Endothelial cell of umbilical vein (primary cell): ENCODE results near the gene F2. TPM values are rescaled to one million over a fixed set of nuclear protein-coding genes. Genes with fewer than 3 reads are reported as not detected.

Source experiments
- BruUV-seq: library from RNA; stranded (reverse); fragments of 400-500 nt; replicated peaks from 2 replicates; lab custom pipeline; 2021; lab: Mats Ljungman, UMichigan
- CTCF ChIA-PET: fragments of 300-600, 350-600 bp; sonication (Branson Sonifier 250); formaldehyde crosslinking; loops from one replicate; lab custom pipeline; 2021; ENCODE audit warnings: antibody characterized with exemption, inconsistent platforms; lab: Charles Lee
- POLR2A ChIA-PET: fragments of 300-600, 350-600 bp; sonication (Branson Sonifier 250); formaldehyde crosslinking; loops from one replicate; lab custom pipeline; 2021; ENCODE audit warnings: antibody characterized with exemption, inconsistent platforms; lab: Charles Lee
- DNase-seq: peaks from one replicate; pipeline ENCODE4 v3.0.0-alpha.2; 2011; ENCODE audit warnings: low read depth, low spot score
- FAIRE-seq: peaks from 2 replicates; lab custom pipeline; 2011; peaks lifted over from hg19 to GRCh38; lab: Jason Lieb, UNC
- H2AFZ ChIP-seq: 2 replicates; pipeline ENCODE4 v1.6.0; 2012; ENCODE audit warnings: low read depth, low read length, control low read depth, inconsistent platforms
- H3K27ac ChIP-seq: 2 replicates; pipeline ENCODE4 v1.5.1; 2011; ENCODE audit warnings: low read depth, mild to moderate bottlenecking, control low read depth, low read length, moderate library complexity; ENCODE audit not compliant: insufficient read depth
- H3K27me3 ChIP-seq, 2 experiments: 2 replicates each; pipeline versions ENCODE4 v1.6.0 to v1.6.1; 2011; ENCODE audit warnings: low read length in 2 of 2, mixed read lengths in 1 of 2; ENCODE audit not compliant: control insufficient read depth in 2 of 2, insufficient read depth in 2 of 2
- H3K36me3 ChIP-seq, 2 experiments: 2 replicates in 1 of 2; 3 replicates in 1 of 2; pipeline ENCODE4 v1.5.1; 2011; ENCODE audit warnings: low read length in 2 of 2, mild to moderate bottlenecking in 1 of 2, moderate library complexity in 1 of 2; ENCODE audit not compliant: control insufficient read depth in 2 of 2, insufficient read depth in 2 of 2; ENCODE audit errors: extremely low read depth in 1 of 2
- H3K4me1 ChIP-seq: 3 replicates; pipeline ENCODE4 v1.5.1; 2011; ENCODE audit warnings: mild to moderate bottlenecking, low read length; ENCODE audit not compliant: control insufficient read depth, insufficient read depth; ENCODE audit errors: extremely low read depth
- H3K4me2 ChIP-seq: 2 replicates; pipeline ENCODE4 v1.6.1; 2011; ENCODE audit warnings: low read length, control low read depth, mixed read lengths; ENCODE audit not compliant: insufficient read depth
- H3K4me3 ChIP-seq, 3 experiments: fragments of 200-600 bp in 1 of 3; sonication (generic), shearing (Covaris generic) in 1 of 3; replicated peaks in 1 of 3; 2 replicates each; pipeline ENCODE4 v1.5.1; 2011 to 2016; ENCODE audit warnings: control low read depth in 3 of 3, low read length in 3 of 3, mild to moderate bottlenecking in 2 of 3, inconsistent platforms in 1 of 3, low read depth in 1 of 3, moderate library complexity in 1 of 3; ENCODE audit not compliant: insufficient read depth in 1 of 3
- H3K79me2 ChIP-seq: 2 replicates; pipeline ENCODE4 v1.6.0; 2012; ENCODE audit warnings: low read length, inconsistent platforms; ENCODE audit not compliant: control insufficient read depth, insufficient read depth
- H3K9ac ChIP-seq: replicated peaks from 2 replicates; pipeline ENCODE3; 2011; ENCODE audit warnings: low read length, control low read depth; ENCODE audit not compliant: insufficient read depth; ENCODE audit errors: extremely low read depth
- H3K9me1 ChIP-seq: replicated peaks from 3 replicates; pipeline ENCODE4 v1.6.0; 2011; ENCODE audit warnings: mild to moderate bottlenecking, low read length; ENCODE audit not compliant: control insufficient read depth, insufficient read depth; ENCODE audit errors: extremely low read depth
- H3K9me3 ChIP-seq: replicated peaks from 2 replicates; pipeline ENCODE4 v1.5.1; 2012; ENCODE audit warnings: low read length, inconsistent platforms; ENCODE audit not compliant: control insufficient read depth, insufficient read depth
- H4K20me1 ChIP-seq: replicated peaks from 2 replicates; pipeline ENCODE3; 2011; ENCODE audit warnings: mild to moderate bottlenecking, low read length; ENCODE audit not compliant: control insufficient read depth, insufficient read depth; ENCODE audit errors: extremely low read depth
- CTCF ChIP-seq, 2 donors: IDR thresholded peaks; 1 replicate in 1 of 2; 2 replicates in 1 of 2; pipeline ENCODE4 v1.5.1; 2011; ENCODE audit warnings: low read length in 2 of 2, mild to moderate bottlenecking in 2 of 2, moderate library complexity in 2 of 2, control low read depth in 1 of 2, inconsistent platforms in 1 of 2, low read depth in 1 of 2; ENCODE audit not compliant: insufficient read depth in 1 of 2; ENCODE audit errors: extremely low read depth in 1 of 2
- EZH2 ChIP-seq: IDR thresholded peaks from 2 replicates; pipeline ENCODE4 v1.6.1; 2012; ENCODE audit warnings: borderline replicate concordance, low read depth, mild to moderate bottlenecking, moderate library complexity, low read length, inconsistent platforms; ENCODE audit not compliant: severe bottlenecking
- FOS ChIP-seq: IDR thresholded peaks from 2 replicates; pipeline ENCODE4 v1.6.1; 2011; ENCODE audit warnings: mild to moderate bottlenecking, low read length, moderate library complexity, borderline replicate concordance; ENCODE audit not compliant: insufficient read depth
- GATA2 ChIP-seq: IDR thresholded peaks from 2 replicates; pipeline ENCODE4 v1.7.0; 2011; ENCODE audit warnings: low read depth, mild to moderate bottlenecking, moderate library complexity, mixed read lengths, low read length; ENCODE audit not compliant: insufficient read length, insufficient read depth
- JUN ChIP-seq: IDR thresholded peaks from 2 replicates; pipeline ENCODE4 v1.6.1; 2011; ENCODE audit warnings: borderline replicate concordance, low read depth; ENCODE audit not compliant: insufficient read length, insufficient read depth
- MAX ChIP-seq: IDR thresholded peaks from 2 replicates; pipeline ENCODE4 v1.6.1; 2011; ENCODE audit not compliant: insufficient read depth, insufficient read length
- MYC ChIP-seq: IDR thresholded peaks from one replicate; pipeline ENCODE4 v1.6.1; 2011; ENCODE audit warnings: mild to moderate bottlenecking, low read depth, low read length
- POLR2A ChIP-seq: IDR thresholded peaks from 2 replicates; pipeline ENCODE4 v1.6.1; 2012; ENCODE audit warnings: low read depth, mild to moderate bottlenecking, control low read depth, low read length
- POLR2AphosphoS5 ChIP-seq: IDR thresholded peaks from 2 replicates; pipeline ENCODE4 v1.6.1; 2012; ENCODE audit warnings: low read depth, mild to moderate bottlenecking, control low read depth, low read length, moderate library complexity; ENCODE audit not compliant: insufficient read depth
- dilution Hi-C: fragments of 300-500 bp; cut with MboI; formaldehyde crosslinking; loops from one replicate; pipeline ENCODE4 v1.15.0; 2019; ENCODE audit warnings: low sequenced_read_pairs; ENCODE audit not compliant: extremely low pct_ligation_motif_present
- intact Hi-C: fragments of 100-400 bp; cut with micrococcal nuclease; formaldehyde crosslinking; loops from one replicate; pipeline ENCODE4 v1.10.0; 2022
- polyA plus RNA-seq, 4 experiments: library from polyadenylated mRNA; depleted of rRNA in 3 of 4; stranded (reverse) in 3 of 4; unstranded in 1 of 4; fragments of >200 nt; gene quantifications; 2 replicates each; pipeline versions ENCODE4 v1.2.1 to v1.2.3, GENCODE V29; 2011 to 2012; ENCODE audit warnings: missing spikeins in 1 of 4
- total RNA-seq: library from RNA; stranded (reverse); gene quantifications from 2 replicates; pipeline ENCODE4 v1.2.3, GENCODE V29; 2021

F2 gene
- total and polyA plus RNA-seq, 2 donors (not counting 3 experiments of a cell fraction or from before 2014, with no cell fraction given), result 0.04 TPM; not detected in 1

DNA sequence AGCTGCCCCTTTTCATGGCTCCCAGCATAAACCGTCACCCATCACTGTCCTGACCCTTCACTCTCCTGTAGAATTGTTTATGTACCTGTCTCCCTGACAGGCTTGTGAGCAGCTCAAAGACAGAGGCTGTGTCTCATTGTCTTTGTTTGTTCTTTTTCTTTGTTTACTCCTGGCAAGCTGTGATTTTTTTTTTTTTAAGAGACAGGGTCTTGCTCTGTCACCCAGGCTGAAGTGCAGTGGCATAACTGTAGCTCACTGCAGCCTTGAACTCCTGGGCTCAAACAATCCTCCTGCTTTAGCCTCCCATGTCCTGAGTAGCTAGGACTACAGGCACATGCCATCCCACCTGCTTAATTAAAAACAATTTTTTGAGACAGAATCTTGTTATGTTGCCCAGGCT is 28.3 kb upstream of the F2 start:
- Histone ChIP-seq H3K9ac (no peak overlapping the region), H3K9me1 (no peaks in the 10 kb centered on the region), H3K4me2 (no peak overlapping the region), H2AFZ (no peak overlapping the region), H3K4me1 (no peaks in the 10 kb centered on the region), H4K20me1 (no peaks in the 10 kb centered on the region), H3K36me3 (peaks cover 4 to 34% of the 10 kb centered on the region in 2 experiments), H3K79me2 (no peaks in the 10 kb centered on the region), H3K4me3 (no peak overlapping the region), H3K27ac (no peak overlapping the region), H3K9me3 (no peaks in the 10 kb centered on the region), H3K27me3 (no peaks in the 10 kb centered on the region)
- BruUV-seq, result no TSS peak
- TF ChIP-seq POLR2AphosphoS5, result no peak
- TF ChIP-seq FOS, result no peak
- TF ChIP-seq EZH2, result no peak
- TF ChIP-seq MAX, result no peak
- no peak for TF ChIP-seq CTCF (IDR thresholded peaks at IDR 0.05; ENCODE audit: extremely low read depth in 1 of 2, insufficient read depth in 1 of 2, low read depth in 1 of 2, low read length in 2 of 2)
- TF ChIP-seq POLR2A, result no peak
- TF ChIP-seq GATA2, result no peak
- TF ChIP-seq JUN, result no peak
- TF ChIP-seq MYC, result no peak
- ChIA-PET POLR2A (no interaction called here), CTCF (no interaction called here)
- no peak for DNase-seq
- FAIRE-seq, result no peak
- intact Hi-C loops (no loop called here), dilution Hi-C loops (no loop called here)
